GM12878 (cell line): Measurements from ENCODE around the gene EPN1. TPM values are rescaled to one million over a fixed set of nuclear protein-coding genes. Genes with fewer than 3 reads are reported as not detected.

Experiments
- ATAC-seq: fragments of 200-7000 bp; cut with Tn5 transposase; 3 replicates; pipeline ENCODE4 v1.9.1; 2020; ENCODE audit warnings: mild to moderate bottlenecking, moderate library complexity
- BruUV-seq: library from RNA; stranded (reverse); fragments of 400-500 nt; replicated peaks from 2 replicates; lab custom pipeline; 2021; lab: Mats Ljungman, UMichigan
- CTCF ChIA-PET: fragments of 300-600 bp; sonication (Branson Sonifier 250); formaldehyde crosslinking; extraction: SDS; loops from one replicate; lab custom pipeline; 2021; ENCODE audit warnings: inconsistent platforms; lab: Yijun Ruan, JAX
- POLR2A ChIA-PET: fragments of 350-600 bp; formaldehyde crosslinking; extraction: SDS; loops from one replicate; lab custom pipeline; 2021; ENCODE audit warnings: inconsistent platforms; lab: Charles Lee
- RAD21 ChIA-PET: fragments of 300-600 bp; sonication (Branson Sonifier 250); formaldehyde crosslinking; loops from one replicate; lab custom pipeline; 2023; ENCODE audit warnings: antibody characterized with exemption; ENCODE audit not compliant: unreplicated experiment; lab: Charles Lee
- SMC1A ChIA-PET: fragments of 300-600 bp; sonication (Branson Sonifier 250); formaldehyde crosslinking; loops from one replicate; lab custom pipeline; 2023; ENCODE audit not compliant: unreplicated experiment, uncharacterized antibody; lab: Charles Lee
- DNase-seq: peaks from one replicate; pipeline ENCODE4 v3.0.0-alpha.2; 2011; ENCODE audit warnings: low read depth, low spot score
- FAIRE-seq: peaks from 3 replicates; lab custom pipeline; 2011; peaks lifted over from hg19 to GRCh38; lab: Jason Lieb, UNC
- H2AFZ ChIP-seq: 2 replicates; pipeline ENCODE4 v1.6.0; 2011; ENCODE audit warnings: low read depth, low read length, control low read depth; ENCODE audit not compliant: control insufficient read depth
- H3K27ac ChIP-seq: 2 replicates; pipeline ENCODE4 v1.5.1; 2011; ENCODE audit warnings: control low read depth; ENCODE audit not compliant: control insufficient read depth, insufficient read depth
- H3K27me3 ChIP-seq, 2 experiments: replicated peaks in 1 of 2; 2 replicates each; pipeline versions ENCODE4 v1.6.0 to v1.6.1; 2011; ENCODE audit warnings: low read length in 1 of 2; ENCODE audit not compliant: control insufficient read depth in 2 of 2, insufficient read depth in 2 of 2
- H3K36me3 ChIP-seq, 2 experiments: 2 replicates each; pipeline ENCODE4 v1.5.1; 2011; ENCODE audit warnings: low read length in 1 of 2; ENCODE audit not compliant: control insufficient read depth in 2 of 2, insufficient read depth in 2 of 2
- H3K4me1 ChIP-seq: 2 replicates; pipeline ENCODE4 v1.6.1; 2011; ENCODE audit warnings: mild to moderate bottlenecking, low read length, moderate library complexity, mixed read lengths; ENCODE audit not compliant: control insufficient read depth, insufficient read depth
- H3K4me2 ChIP-seq: 2 replicates; pipeline ENCODE4 v1.6.0; 2011; ENCODE audit warnings: control low read depth; ENCODE audit not compliant: control insufficient read depth, insufficient read depth
- H3K4me3 ChIP-seq: fragments of 200-600 bp; sonication (generic); 2 replicates; pipeline ENCODE4 v1.5.1; 2016
- H3K79me2 ChIP-seq: 2 replicates; pipeline ENCODE4 v1.6.0; 2011; ENCODE audit warnings: low read length; ENCODE audit not compliant: control insufficient read depth, insufficient read depth
- H3K9ac ChIP-seq: 2 replicates; pipeline ENCODE4 v1.8.0; 2011; ENCODE audit warnings: low read length, control low read depth, mixed read lengths; ENCODE audit not compliant: control insufficient read depth, insufficient read depth
- H3K9me3 ChIP-seq: replicated peaks from 3 replicates; pipeline ENCODE4 v1.5.1; 2011; ENCODE audit warnings: mild to moderate bottlenecking, low read length; ENCODE audit not compliant: control insufficient read depth, insufficient read depth
- H4K20me1 ChIP-seq: 2 replicates; pipeline ENCODE4 v1.6.0; 2011; ENCODE audit not compliant: control insufficient read depth, insufficient read depth
- GATAD2B ChIP-seq: fragments of 450-650 bp; conservative IDR thresholded peaks from 2 replicates; pipeline ENCODE4 v1.6.1; 2017; ENCODE audit warnings: low read depth, mild to moderate bottlenecking, moderate library complexity
- HCFC1 ChIP-seq: fragments of 150-350 bp; IDR thresholded peaks from 2 replicates; pipeline ENCODE4 v1.6.1; 2014; ENCODE audit warnings: low read length
- MYB ChIP-seq: fragments of 150-350 bp; IDR thresholded peaks from 2 replicates; pipeline ENCODE4 v1.6.1; 2014; ENCODE audit warnings: mild to moderate bottlenecking, low read depth, low read length, borderline replicate concordance
- NR2C2 ChIP-seq: IDR thresholded peaks from 2 replicates; pipeline ENCODE4 v1.6.1; 2011; ENCODE audit warnings: borderline replicate concordance, low read depth; ENCODE audit not compliant: control insufficient read depth, insufficient read length
- PAX5 ChIP-seq: IDR thresholded peaks from 2 replicates; pipeline ENCODE4 v1.6.1; 2011; ENCODE audit warnings: low read depth, low read length, borderline replicate concordance
- RUNX3 ChIP-seq: IDR thresholded peaks from 2 replicates; pipeline ENCODE4 v1.6.1; 2012; ENCODE audit warnings: low read length, inconsistent platforms
- TCF12 ChIP-seq: IDR thresholded peaks from 2 replicates; pipeline ENCODE4 v1.6.1; 2011; ENCODE audit warnings: low read depth, mild to moderate bottlenecking, low read length
- TCF3 ChIP-seq: IDR thresholded peaks from 2 replicates; pipeline ENCODE4 v1.6.1; 2012; ENCODE audit warnings: low read depth, mild to moderate bottlenecking, low read length, borderline replicate concordance; ENCODE audit not compliant: insufficient read depth
- WGBS: methylation state at CpG from one replicate; pipeline ENCODE4 v1.1.6; 2016; ENCODE audit warnings: low lambda C conversion rate; ENCODE audit not compliant: insufficient replicate concordance, insufficient coverage; ENCODE audit errors: missing lambda C conversion rate; 5-methylcytosine and 5-hydroxymethylcytosine counted together
- in situ Hi-C: fragments of 300-500 bp; cut with MboI; formaldehyde crosslinking; loops from 9 replicates; pipeline ENCODE4 v1.14.3; 2018; ENCODE audit warnings: mixed read lengths
- intact Hi-C: fragments of 100-400 bp; cut with micrococcal nuclease; formaldehyde crosslinking; loops from one replicate; pipeline ENCODE4 v1.14.2; 2022; ENCODE audit not compliant: unreplicated experiment
- polyA plus RNA-seq, 11 experiments: library from polyadenylated mRNA; depleted of rRNA in 4 of 11; unstranded in 6 of 11; stranded (reverse) in 5 of 11; fragments of >200 nt; fragmentation: Nextera tagmentation in 4 of 11; fragmentation: Illumina TruSeq in 1 of 11; extraction: Ambion mirVana in 4 of 11; extraction: Trizol in 1 of 11; gene quantifications; 1 replicate in 1 of 11; 2 replicates in 10 of 11; pipeline versions ENCODE4 v1.2.1 to v1.2.3, GENCODE V29; 2011 to 2016; ENCODE audit warnings: inconsistent platforms in 2 of 11, missing spikeins in 2 of 11, low read depth in 1 of 11
- total RNA-seq, 4 experiments: library from RNA; depleted of rRNA in 3 of 4; stranded (reverse); fragments of >200 nt in 3 of 4; fragmentation: Illumina TruSeq in 1 of 4; extraction: Trizol in 1 of 4; gene quantifications; 2 replicates each; pipeline versions ENCODE4 v1.2.1 to v1.2.3, GENCODE V29; 2013 to 2021

EPN1 gene
- total and polyA plus RNA-seq, 10 of the 15 experiments (the other 5 are each of a cell fraction or from before 2014, with no cell fraction given): 0.11 to 88.5 (median 10.6) TPM

GRCh38 chr19:55644842-55645511, 30.0 kb upstream of the EPN1 start:
- Histone ChIP-seq H3K4me3 (peak overlapping the region; percentile 95), H3K9me3 (no peaks in the 10 kb centered on the region), H3K4me2 (peak overlapping the region; percentile 91), H3K27me3 (no peaks in the 10 kb centered on the region), H3K36me3 (0 out of 4 replicates have a peak, but pooled peaks cover 0 to 2% of the 10 kb centered on the region in 2 experiments), H4K20me1 (no peaks in the 10 kb centered on the region), H3K27ac (peak overlapping the region; percentile 64), H3K9ac (peak overlapping the region; percentile 86; the same call in 1 of the 2 replicates), H3K79me2 (peaks cover 64% of the 10 kb centered on the region), H3K4me1 (peaks cover 25% of the 10 kb centered on the region), H2AFZ (no peak overlapping the region)
- SMC1A ChIA-PET: interaction anchor here (0.7 kb wide), 1 partner anchor 12 kb away, joined by 3 read pairs; no protein-coding TSS in a partner anchor
- POLR2A ChIA-PET: interaction anchor here (0.6 to 2.1 kb wide), 2 partner anchors 10 to 1184 kb away, joined by 3 to 10 read pairs; partner anchors contain the start of gene U2AF2
- FAIRE-seq (no peak), DNase-seq (no peak), ATAC-seq (no peak)
- intact Hi-C loops (loop anchor here (5.0 kb wide), 2 partner anchors 32 to 43 kb away; partner anchors contain the start of genes EPN1 and ZNF524), in situ Hi-C loops (no loop called here)
- WGBS: 8% methylated on average over 23 of the region's 28 CpGs
- RAD21 ChIA-PET: interaction anchor here (0.7 kb wide), 1 partner anchor 38 kb away, joined by 3 read pairs; no protein-coding TSS in a partner anchor
- TF ChIP-seq MYB: no peak
- TF ChIP-seq TCF12: no peak
- TF ChIP-seq NR2C2: no peak
- no peak for TF ChIP-seq GATAD2B
- TF ChIP-seq HCFC1: no peak
- 0 out of 2 replicates have a peak, but pooled peaks have one; percentile 10 for TF ChIP-seq TCF3
- 0 out of 2 replicates have a peak, but pooled peaks have one; percentile 15 for TF ChIP-seq RUNX3
- TF ChIP-seq PAX5: 0 out of 2 replicates have a peak, but pooled peaks have one; percentile 15
- TSS peak; percentile 31 for BruUV-seq
- CTCF ChIA-PET: interaction anchor here (1.3 to 4.6 kb wide), 4 partner anchors 9 to 27 kb away, joined by 3 to 52 read pairs (median 8); partner anchors contain the start of gene U2AF2
